GM19452 (cell line): Measurements from ENCODE around the gene PROZ.

Experiments
- ATAC-seq: cut with Tn5 transposase; IDR thresholded peaks from one replicate; pipeline ENCODE4 v1.9.1; 2021; ENCODE audit not compliant: unreplicated experiment

Gene PROZ

GRCh38 chr13:113172419-113172926 lies 14.0 kb downstream of the PROZ start:
- ATAC-seq, result no peak

- ATAC-seq, result no peak
Observed at GRCh38 chr13:113176280-113176679, 17.8 kb downstream of the PROZ start.

- no peak for ATAC-seq
Observed at GRCh38 chr13:113176822-113177221, 18.4 kb downstream of the PROZ start.

GRCh38 chr13:113178070-113178895 lies 19.8 kb downstream of the PROZ start:
- no peak for ATAC-seq

- no peak for ATAC-seq
Observed at GRCh38 chr13:113178896-113179167, 20.4 kb downstream of the PROZ start.

GRCh38 chr13:113179374-113180230 lies 21.2 kb downstream of the PROZ start:
- no peak for ATAC-seq

- no peak for ATAC-seq
Observed at GRCh38 chr13:113182046-113182445, 23.6 kb downstream of the PROZ start.

GRCh38 chr13:113183450-113184129 lies 25.1 kb downstream of the PROZ start:
- no peak for ATAC-seq

GRCh38 chr13:113184568-113185440 lies 26.4 kb downstream of the PROZ start:
- no peak for ATAC-seq

GRCh38 chr13:113186061-113186900 lies 27.8 kb downstream of the PROZ start:
- peak; percentile 83 for ATAC-seq

- ATAC-seq, result no peak
Observed at GRCh38 chr13:113187263-113187669, 28.8 kb downstream of the PROZ start.

- ATAC-seq, result no peak
Observed at GRCh38 chr13:113187883-113188665, 29.6 kb downstream of the PROZ start.

GRCh38 chr13:113190181-113190580 lies 31.7 kb downstream of the PROZ start:
- ATAC-seq, result no peak

- no peak for ATAC-seq
Observed at GRCh38 chr13:113192279-113192678, 33.8 kb downstream of the PROZ start.

- ATAC-seq, result no peak
Observed at GRCh38 chr13:113192902-113193301, 34.5 kb downstream of the PROZ start.

GRCh38 chr13:113195360-113195759 lies 36.9 kb downstream of the PROZ start:
- no peak for ATAC-seq

GRCh38 chr13:113196970-113197737 lies 38.7 kb downstream of the PROZ start:
- no peak for ATAC-seq

GRCh38 chr13:113201815-113202214 lies 43.4 kb downstream of the PROZ start:
- no peak for ATAC-seq
